ENCODE data around the gene DNHD1.

GRCh38 chr11:6615882-6616585 is 119.0 kb downstream of the DNHD1 start:
- TF ChIP-seq CTCF (IDR thresholded peaks at IDR 0.05) = no peak
- no peak for TF ChIP-seq POLR2A (IDR thresholded peaks at IDR 0.05)
